Ishikawa (cell line): Measurements from ENCODE around the gene PCIF1.

ENCODE experiments used
- CEBPB ChIP-seq: IDR thresholded peaks from 2 replicates; pipeline ENCODE4 v1.6.1; 2012
- CREB1 ChIP-seq: IDR thresholded peaks from 2 replicates; pipeline ENCODE4 v1.6.1; 2012; ENCODE audit warnings: low read depth
- EGR1 ChIP-seq: IDR thresholded peaks from 2 replicates; pipeline ENCODE4 v1.6.1; 2012
- EP300 ChIP-seq: IDR thresholded peaks from 2 replicates; pipeline ENCODE4 v1.6.1; 2012; ENCODE audit warnings: borderline replicate concordance
- FOXM1 ChIP-seq: IDR thresholded peaks from 2 replicates; pipeline ENCODE4 v1.6.1; 2012; ENCODE audit warnings: low read depth, borderline replicate concordance
- NFIC ChIP-seq: IDR thresholded peaks from 2 replicates; pipeline ENCODE4 v1.6.1; 2012
- RAD21 ChIP-seq: IDR thresholded peaks from 2 replicates; pipeline ENCODE4 v1.6.1; 2012; ENCODE audit warnings: low read depth
- TAF1 ChIP-seq: IDR thresholded peaks from 2 replicates; pipeline ENCODE4 v1.6.1; 2012; ENCODE audit warnings: low read depth, mild to moderate bottlenecking
- TCF12 ChIP-seq: IDR thresholded peaks from 2 replicates; pipeline ENCODE4 v1.6.1; 2012; ENCODE audit warnings: low read depth
- TEAD4 ChIP-seq: IDR thresholded peaks from 2 replicates; pipeline ENCODE4 v1.6.1; 2012
- YY1 ChIP-seq: IDR thresholded peaks from 2 replicates; pipeline ENCODE4 v1.6.1; 2012; ENCODE audit warnings: low read depth
- ZBTB7A ChIP-seq: IDR thresholded peaks from 2 replicates; pipeline ENCODE4 v1.6.1; 2012; ENCODE audit warnings: low read depth
- TF ChIP-seq, protein P1 (sequence below): IDR thresholded peaks from 2 replicates; pipeline ENCODE4 v1.6.1; 2012; ENCODE audit warnings: low read depth, mild to moderate bottlenecking
- TF ChIP-seq, protein P2 (sequence below): IDR thresholded peaks from 2 replicates; pipeline ENCODE4 v1.6.1; 2012
- TF ChIP-seq, protein P3 (sequence below): IDR thresholded peaks from 2 replicates; pipeline ENCODE4 v1.6.1; 2012

Gene PCIF1

DNA sequence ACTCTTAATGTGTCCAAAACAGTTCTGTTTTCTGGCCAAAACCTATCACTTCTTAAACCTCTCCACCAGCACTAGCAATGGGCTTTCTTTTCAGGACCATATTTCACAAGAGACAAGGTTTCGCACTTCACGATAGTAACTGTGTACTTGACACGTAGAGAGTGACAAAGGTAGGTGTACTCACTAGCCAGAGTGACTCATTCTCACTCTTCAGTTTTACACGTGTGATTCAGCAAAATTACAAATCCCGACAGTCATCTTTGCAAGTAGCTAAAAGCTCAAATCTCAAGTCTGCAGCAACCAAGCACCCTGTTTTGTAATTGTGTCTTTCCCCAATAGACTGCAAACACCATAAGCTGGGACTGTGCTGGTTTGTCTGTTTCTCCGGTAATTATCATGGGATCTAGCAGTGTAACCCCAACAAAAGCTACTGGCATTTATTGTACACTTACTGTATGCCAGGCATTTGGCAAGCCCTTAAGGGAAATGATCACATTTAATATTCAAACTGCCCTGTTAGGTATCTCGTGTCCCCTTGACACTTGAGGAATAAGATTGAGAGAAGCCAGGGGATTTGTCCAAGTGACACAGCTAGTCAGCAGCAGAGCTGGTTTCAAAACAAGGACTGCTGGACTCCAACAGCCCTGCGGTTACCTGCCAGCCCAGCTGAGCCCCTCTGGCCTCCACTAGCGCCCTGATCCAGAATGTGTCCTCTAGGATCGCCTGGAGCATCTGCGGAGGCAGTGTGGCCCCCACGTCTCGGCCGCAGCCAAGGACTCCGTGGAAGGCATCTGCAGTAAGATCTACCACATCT lies 9.9 kb downstream of the PCIF1 start:
- TF ChIP-seq TCF12 (no peak), NFIC (no peak), TAF1 (no peak), CEBPB (no peak), EGR1 (no peak), TEAD4 (no peak), FOXM1 (no peak), EP300 (no peak), YY1 (no peak)
- TF ChIP-seq, protein P1, sequence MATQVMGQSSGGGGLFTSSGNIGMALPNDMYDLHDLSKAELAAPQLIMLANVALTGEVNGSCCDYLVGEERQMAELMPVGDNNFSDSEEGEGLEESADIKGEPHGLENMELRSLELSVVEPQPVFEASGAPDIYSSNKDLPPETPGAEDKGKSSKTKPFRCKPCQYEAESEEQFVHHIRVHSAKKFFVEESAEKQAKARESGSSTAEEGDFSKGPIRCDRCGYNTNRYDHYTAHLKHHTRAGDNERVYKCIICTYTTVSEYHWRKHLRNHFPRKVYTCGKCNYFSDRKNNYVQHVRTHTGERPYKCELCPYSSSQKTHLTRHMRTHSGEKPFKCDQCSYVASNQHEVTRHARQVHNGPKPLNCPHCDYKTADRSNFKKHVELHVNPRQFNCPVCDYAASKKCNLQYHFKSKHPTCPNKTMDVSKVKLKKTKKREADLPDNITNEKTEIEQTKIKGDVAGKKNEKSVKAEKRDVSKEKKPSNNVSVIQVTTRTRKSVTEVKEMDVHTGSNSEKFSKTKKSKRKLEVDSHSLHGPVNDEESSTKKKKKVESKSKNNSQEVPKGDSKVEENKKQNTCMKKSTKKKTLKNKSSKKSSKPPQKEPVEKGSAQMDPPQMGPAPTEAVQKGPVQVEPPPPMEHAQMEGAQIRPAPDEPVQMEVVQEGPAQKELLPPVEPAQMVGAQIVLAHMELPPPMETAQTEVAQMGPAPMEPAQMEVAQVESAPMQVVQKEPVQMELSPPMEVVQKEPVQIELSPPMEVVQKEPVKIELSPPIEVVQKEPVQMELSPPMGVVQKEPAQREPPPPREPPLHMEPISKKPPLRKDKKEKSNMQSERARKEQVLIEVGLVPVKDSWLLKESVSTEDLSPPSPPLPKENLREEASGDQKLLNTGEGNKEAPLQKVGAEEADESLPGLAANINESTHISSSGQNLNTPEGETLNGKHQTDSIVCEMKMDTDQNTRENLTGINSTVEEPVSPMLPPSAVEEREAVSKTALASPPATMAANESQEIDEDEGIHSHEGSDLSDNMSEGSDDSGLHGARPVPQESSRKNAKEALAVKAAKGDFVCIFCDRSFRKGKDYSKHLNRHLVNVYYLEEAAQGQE = no peak
- TF ChIP-seq, protein P2, sequence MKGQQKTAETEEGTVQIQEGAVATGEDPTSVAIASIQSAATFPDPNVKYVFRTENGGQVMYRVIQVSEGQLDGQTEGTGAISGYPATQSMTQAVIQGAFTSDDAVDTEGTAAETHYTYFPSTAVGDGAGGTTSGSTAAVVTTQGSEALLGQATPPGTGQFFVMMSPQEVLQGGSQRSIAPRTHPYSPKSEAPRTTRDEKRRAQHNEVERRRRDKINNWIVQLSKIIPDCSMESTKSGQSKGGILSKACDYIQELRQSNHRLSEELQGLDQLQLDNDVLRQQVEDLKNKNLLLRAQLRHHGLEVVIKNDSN = no peak

DNA sequence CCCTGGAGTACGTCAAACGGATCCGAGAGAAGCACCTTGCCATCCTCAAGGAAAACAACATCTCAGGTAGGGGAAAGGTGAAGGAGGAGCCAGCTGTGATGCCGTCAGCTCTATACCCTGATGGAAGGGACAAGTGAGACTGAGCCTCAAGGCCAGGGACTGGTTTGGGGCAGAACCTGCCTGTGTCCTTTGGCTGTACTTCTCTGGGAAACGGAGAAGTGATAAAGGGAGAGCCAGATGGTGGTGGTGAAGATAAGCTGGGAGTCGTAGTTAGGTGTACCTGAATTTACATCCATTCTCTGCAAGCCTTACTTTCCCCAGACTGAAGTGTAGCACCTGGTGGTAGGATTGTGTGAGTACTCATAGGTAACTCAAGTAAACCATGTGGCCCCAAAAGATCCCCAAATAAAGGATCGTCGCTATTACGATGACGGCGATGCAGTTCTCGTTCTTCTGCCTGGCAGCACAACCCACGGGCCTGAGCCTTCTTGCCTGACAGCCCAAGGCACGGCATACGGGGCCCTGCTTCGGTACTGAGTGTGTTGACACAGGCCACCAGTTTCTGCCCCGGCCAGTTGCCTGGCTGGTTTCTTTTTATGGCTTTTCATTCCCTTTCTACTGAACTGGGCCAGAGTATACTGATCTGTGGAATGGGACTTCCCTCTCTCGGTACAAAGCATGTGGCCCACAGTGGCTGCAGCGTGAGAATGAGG lies 10.6 kb downstream of the PCIF1 start:
- TF ChIP-seq, protein P3, sequence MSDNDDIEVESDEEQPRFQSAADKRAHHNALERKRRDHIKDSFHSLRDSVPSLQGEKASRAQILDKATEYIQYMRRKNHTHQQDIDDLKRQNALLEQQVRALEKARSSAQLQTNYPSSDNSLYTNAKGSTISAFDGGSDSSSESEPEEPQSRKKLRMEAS = no peak
- TF ChIP-seq FOXM1 (no peak), CREB1 (no peak), TAF1 (no peak)
- TF ChIP-seq, protein P2 = no peak

DNA sequence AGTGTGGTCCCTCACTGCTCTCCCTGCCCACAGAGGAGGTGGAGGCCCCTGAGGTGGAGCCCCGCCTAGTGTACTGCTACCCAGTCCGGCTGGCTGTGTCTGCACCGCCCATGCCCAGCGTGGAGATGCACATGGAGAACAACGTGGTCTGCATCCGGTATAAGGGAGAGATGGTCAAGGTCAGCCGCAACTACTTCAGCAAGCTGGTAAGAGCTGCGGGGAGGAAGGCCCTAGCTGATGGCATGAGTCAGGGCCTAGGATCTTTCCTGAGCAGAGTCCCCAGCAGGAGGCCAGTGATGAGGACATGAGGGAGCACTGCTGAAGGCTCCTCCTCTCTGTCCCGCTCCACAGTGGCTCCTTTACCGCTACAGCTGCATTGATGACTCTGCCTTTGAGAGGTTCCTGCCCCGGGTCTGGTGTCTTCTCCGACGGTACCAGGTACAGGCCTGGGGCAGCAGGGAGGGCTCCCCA lies 11.2 kb downstream of the PCIF1 start:
- TF ChIP-seq, protein P1 = no peak
- TF ChIP-seq EGR1 (no peak), CEBPB (no peak), CREB1 (no peak), RAD21 (no peak), TAF1 (no peak), FOXM1 (no peak), ZBTB7A (no peak), NFIC (no peak), YY1 (no peak), TEAD4 (no peak), EP300 (no peak)
- TF ChIP-seq, protein P2 = no peak

DNA sequence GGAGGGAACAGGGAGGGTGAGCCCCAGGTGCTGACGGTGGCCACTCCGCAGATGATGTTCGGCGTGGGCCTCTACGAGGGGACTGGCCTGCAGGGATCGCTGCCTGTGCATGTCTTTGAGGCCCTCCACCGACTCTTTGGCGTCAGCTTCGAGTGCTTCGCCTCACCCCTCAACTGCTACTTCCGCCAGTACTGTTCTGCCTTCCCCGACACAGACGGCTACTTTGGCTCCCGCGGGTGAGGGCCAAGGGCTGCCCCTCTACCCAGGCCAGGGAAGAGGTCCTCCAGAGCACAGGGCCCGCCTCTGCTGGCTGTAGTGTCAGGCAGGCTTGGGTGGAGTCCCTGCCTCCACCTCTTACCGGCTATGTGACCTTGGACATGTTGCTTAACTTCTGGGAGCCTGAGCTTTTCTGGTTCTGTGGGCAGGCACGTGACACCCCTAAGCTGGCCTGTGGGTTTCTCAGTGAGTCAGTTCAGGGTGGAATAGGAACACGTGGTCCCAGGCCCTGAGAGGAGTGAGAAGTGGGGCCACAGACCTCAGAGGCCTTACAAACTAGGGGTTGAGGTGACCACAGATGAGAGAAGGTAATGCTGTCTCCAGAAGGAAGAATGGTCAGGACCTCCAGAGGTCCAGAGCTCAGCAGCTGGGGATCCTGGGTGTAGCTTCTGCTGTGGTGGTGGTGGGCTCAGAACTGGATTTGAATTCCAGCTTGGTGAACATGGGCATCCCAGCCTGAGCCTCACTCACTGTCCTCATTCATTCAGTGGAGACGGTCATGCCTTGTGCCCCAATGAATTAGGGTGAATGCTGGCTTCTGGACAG lies 11.9 kb downstream of the PCIF1 start:
- TF ChIP-seq NFIC (no peak), YY1 (no peak)

DNA sequence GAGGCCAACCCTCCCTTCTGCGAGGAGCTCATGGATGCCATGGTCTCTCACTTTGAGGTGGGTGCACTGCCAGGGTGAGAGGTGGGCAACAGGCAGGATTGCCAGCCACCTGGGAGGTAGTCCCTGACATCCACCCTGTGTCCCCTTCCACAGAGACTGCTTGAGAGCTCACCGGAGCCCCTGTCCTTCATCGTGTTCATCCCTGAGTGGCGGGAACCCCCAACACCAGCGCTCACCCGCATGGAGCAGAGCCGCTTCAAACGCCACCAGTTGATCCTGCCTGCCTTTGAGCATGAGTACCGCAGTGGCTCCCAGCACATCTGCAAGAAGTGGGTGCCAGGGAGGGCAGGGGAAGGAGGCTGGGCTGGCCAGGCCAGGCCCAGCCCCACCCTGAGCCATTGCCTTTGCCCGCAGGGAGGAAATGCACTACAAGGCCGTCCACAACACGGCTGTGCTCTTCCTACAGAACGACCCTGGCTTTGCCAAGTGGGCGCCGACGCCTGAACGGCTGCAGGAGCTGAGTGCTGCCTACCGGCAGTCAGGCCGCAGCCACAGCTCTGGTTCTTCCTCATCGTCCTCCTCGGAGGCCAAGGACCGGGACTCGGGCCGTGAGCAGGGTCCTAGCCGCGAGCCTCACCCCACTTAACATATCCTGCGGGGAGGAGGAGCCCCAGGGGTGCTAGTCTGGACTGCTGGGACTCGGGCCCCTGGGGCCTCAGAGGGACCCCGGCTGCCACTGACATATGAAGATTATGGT lies 12.8 kb downstream of the PCIF1 start:
- TF ChIP-seq TEAD4 = no peak
- no peak for TF ChIP-seq TAF1
- TF ChIP-seq RAD21 = no peak
- no peak for TF ChIP-seq FOXM1
- TF ChIP-seq ZBTB7A = no peak
- TF ChIP-seq CREB1 = no peak
- TF ChIP-seq EP300 = no peak
- TF ChIP-seq, protein P1 = no peak
- no peak for TF ChIP-seq YY1
- TF ChIP-seq NFIC = no peak
